ENCODE measurements around the gene HNRNPA2B1.

The HNRNPA2B1 gene

GRCh38 chr7:26200444-26201246 lies at the start of gene HNRNPA2B1:
Gene HNRNPA2B1 (minus strand): TSS chr7:26200746. CDS start chr7:26200577, 169 bp downstream.
- peak; percentile 98 for DNase-seq

DNA sequence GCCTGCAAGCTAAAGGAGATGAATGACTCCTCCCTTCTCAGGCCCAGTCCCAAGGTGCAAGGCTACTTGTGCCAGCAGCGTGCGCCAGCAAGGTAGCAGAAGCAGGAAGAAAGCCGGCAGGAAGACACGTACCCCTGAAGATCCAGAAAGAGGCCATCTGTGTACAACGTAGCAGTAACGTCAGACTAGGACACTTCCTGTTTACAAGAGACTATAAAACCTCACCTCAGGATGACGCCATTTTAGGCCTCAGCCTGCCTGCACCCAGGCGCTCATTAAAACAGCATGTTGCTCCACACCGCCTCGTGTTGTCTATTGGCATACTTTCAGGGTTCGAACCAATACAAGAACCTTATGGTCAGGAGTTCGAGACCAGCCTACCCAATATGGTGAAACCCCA lies 49.7 kb upstream of the HNRNPA2B1 start:
- no peak for DNase-seq

- DNase-seq = no peak
Measured at GRCh38 chr7:26245150-26245549, 44.6 kb upstream of the HNRNPA2B1 start.

- no peak for DNase-seq
Measured at GRCh38 chr7:26238032-26238431, 37.5 kb upstream of the HNRNPA2B1 start.

DNA sequence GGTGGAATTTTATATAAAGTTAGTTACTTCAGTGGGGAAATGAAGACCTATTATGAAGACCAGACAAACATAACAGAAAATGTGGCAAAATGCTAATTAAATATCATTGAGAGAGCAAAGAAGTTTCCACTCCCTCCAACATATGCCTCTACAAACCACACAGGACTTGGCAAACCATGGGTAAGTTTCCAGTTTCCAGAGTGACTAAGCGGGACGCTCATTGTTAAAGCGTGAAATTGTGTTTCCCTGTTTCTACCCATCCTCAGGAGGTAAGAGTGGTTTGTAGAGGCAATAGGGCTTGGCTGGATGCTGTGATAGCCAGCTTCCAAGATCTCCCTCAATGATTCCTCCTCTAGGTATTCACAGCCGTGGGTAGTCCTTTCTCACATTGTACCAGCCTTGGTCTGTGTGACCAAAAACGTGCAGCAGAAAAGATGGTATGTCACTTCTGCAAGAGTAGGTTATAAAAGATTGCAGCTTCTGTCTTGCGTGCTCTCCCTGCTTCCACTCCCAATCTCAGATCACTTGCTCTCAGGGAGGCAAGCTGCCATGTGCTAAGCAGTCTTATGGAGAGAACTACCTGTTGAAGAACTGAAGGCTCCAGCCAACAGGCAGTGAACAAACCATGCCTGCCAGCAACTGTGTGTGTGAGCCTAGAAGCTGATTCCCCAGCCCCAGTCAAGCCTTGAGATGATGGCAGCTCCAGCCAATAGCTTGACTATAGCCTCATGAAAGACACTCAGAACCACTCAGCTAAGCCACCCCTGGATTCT lies 36.7 kb upstream of the HNRNPA2B1 start:
- DNase-seq = no peak

GRCh38 chr7:26233902-26234511 lies 33.5 kb upstream of the HNRNPA2B1 start:
- DNase-seq = no peak

DNA sequence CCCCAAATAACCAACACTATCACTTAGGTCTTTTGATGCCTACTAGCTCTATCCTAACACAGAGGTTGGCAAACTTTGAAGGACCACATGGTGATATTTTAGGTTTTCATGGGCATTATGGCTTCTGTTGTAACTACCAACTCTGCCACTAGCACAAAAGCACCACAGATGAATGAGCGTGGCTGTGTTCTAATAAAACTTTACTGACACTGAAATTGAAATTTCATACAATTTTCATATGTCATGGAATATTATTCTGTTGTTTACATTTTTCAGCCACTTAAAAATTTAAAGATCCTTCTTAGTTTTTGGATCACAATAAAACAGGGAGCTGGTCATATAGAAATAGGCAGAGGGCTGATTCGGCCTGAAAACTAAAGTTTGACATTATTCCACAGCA lies 27.4 kb upstream of the HNRNPA2B1 start:
- DNase-seq = no peak

GRCh38 chr7:26224359-26224758 lies 23.8 kb upstream of the HNRNPA2B1 start:
- no peak for DNase-seq

DNA sequence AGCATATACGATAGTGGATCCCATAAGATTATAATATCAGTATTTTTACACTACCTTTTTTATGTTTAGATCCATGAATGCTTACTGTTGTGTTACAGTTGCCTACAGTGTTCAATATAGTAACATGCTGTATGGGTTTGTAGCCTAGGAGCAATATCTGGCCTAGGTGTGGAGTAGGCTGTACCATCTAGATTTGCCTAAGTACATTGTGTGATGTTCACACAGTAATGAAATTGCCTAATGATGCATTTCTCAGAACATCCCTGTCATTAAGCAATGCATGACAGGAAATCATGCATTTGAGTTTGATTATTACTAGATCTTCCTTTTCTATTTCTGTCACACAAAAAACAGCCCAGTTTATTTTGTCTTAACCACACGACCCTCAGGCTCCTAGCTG lies 15.5 kb upstream of the HNRNPA2B1 start:
- DNase-seq = no peak

DNA sequence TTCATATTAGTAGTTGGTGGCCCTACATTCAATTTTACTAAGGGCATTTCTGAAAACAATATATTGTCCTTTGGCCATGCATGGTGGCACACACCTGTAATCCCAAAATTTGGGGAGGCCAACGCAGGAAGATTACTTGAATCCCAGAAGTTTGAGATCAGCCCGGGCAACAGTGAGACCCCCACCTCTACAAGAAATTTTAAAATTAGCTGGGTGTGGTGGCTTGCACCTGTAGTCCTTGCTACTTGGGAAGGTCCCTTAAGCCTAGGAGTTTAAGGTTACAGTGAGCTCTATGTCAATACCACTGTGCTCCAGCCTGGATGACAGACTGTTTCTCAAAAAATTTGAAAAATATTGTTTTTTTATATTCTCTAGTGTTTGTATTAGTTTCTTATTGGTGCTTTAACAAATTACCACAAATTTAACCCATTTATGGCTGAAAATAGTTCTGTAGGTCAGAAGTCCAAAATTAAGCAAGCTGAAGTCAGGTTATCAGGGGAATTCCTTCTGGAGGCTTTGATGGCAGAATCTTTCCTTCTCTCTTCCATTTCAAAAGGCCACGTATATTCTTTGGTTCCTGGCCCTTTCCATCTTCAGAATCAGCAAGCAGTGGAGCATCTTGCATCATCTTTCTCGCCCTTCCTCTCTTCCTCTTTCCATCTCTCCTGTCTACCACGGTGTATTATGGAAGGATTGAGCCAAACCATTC lies 13.4 kb upstream of the HNRNPA2B1 start:
- no peak for DNase-seq

DNA sequence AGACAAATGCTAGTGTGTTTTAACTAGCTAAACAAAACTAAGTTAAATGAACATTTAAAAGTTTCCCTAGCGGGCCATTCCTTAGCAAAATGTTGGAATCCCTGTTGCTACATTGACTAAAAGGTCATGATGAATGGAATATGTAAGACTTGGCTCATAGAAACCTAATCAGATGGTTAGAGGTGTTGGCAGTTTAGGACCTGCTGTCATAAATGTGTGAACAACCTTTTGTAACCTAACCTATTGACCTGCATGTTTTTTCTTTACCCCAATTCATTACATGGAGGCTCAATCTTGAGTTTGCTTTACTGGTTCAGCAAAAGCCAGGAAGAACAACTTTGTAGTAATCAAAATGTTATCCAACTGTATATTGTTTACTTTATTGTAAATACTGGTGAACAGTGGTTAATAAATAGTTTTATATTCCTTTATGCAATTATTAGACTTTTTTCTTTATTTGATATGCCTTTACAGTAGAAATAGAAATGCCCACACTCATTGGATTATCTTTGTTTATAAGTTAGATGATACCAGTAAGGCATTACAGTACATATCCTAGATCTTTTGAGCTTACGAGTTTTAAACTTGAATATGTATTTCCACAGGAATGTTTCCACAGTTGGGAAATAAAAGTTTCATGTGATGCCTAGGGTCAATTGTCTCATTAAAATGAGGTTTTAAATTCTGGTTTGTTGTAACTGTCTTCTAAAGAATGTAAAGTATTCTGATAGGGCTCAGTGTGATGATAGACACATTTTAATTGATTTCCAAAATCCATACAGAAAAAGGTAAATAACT lies 12.6 kb upstream of the HNRNPA2B1 start:
- no peak for DNase-seq

DNA sequence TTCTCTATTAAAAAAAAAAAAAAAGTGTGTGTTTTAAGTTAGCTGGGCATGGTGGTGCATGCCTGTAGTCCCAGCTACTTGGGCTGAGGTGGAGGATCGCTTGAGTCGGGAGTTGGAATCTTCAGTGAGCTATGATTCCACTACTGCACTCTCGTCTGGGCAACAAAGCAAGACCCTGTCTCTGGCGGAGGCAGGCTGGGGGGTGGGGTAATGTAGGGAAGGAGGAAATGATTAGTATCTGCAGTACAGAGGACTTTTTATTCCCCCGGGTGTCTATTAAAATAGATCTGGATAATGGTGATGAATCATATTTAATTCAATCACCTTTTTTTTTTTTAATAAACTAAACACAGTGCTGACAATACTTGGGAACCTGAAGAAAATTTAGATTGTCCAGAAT lies 7.5 kb upstream of the HNRNPA2B1 start:
- DNase-seq = no peak

- no peak for DNase-seq
Measured at GRCh38 chr7:26203016-26203415, 2.5 kb upstream of the HNRNPA2B1 start.

- DNase-seq = peak; percentile 58
Measured at GRCh38 chr7:26202019-26202990, 1.8 kb upstream of the HNRNPA2B1 start.

DNA sequence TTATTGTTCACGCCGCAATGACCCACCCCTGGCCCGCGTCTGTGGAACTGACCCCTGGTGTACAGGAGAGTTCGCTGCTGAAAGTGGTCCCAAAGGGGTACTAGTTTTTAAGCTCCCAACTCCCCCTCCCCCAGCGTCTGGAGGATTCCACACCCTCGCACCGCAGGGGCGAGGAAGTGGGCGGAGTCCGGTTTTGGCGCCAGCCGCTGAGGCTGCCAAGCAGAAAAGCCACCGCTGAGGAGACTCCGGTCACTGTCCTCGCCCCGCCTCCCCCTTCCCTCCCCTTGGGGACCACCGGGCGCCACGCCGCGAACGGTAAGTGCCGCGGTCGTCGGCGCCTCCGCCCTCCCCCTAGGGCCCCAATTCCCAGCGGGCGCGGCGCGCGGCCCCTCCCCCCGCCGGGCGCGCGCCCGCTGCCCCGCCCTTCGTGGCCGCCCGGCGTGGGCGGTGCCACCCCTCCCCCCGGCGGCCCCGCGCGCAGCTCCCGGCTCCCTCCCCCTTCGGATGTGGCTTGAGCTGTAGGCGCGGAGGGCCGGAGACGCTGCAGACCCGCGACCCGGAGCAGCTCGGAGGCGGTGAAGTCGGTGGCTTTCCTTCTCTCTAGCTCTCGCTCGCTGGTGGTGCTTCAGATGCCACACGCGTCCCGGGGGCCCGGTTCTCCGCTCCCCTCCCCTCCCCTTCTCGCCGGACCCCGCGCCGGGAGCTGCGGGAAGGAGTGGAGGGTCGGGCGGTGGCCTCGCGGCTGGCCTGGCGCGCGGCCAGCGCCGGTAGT lies 887 bp upstream of the HNRNPA2B1 start, which contains the start of gene CBX3:
Gene CBX3, plus strand, starts transcription at position 499 of the 772 bp plus-strand sequence. CDS start 1,254 bp downstream, outside the sequence.
- peak; percentile 97 for DNase-seq

GRCh38 chr7:26200038-26200443 lies 505 bp downstream of the HNRNPA2B1 start:
- DNase-seq = peak; percentile 58

DNA sequence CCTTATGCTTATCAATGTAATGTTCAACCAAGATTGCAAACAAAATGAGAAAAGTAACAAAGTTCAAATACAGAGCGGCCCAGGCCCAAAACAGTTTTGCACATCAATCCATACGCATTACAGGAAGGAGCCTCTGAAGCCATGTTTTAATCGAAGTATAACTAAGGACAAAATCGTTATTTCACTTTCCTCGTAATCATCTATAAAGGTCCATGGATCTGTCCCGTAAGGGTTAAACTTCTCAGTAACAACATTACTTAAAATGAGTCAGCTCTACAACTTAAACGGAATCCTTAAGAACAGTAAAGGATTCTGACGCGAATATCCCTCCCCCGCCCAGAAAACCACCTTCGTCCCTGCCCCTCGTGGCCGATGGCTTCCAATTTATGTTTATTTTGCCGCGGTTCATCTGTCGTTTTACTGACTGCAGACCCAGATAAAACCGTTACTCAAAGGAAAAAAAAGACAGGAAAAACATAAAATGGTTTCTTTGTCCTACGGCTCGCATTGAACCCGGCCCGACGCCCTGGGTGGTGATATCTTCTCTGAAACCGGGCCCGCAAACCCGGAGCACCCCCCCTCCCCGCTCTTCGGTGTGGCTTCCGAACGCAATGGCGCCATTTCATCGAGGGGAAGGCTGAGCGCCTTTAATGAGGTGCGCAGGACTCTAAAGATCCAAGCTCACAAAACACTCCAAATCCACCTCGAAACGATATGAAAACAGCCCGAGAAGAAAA lies 1.1 kb downstream of the HNRNPA2B1 start:
- peak; percentile 57 for DNase-seq

GRCh38 chr7:26198781-26199169 lies 1.8 kb downstream of the HNRNPA2B1 start:
- DNase-seq = no peak

- DNase-seq = no peak
Measured at GRCh38 chr7:26198133-26198780, 2.3 kb downstream of the HNRNPA2B1 start.
